Central memory CD8-positive, alpha-beta T cell (primary cell): ENCODE results near the gene KBTBD12.

Experiments used
- ATAC-seq: fragments of 150-1000 bp; cut with Tn5 transposase; replicated peaks from 2 replicates; pipeline ENCODE4 v1.10.0; 2022; ENCODE audit warnings: mild to moderate bottlenecking, moderate FRiP score, moderate number of reproducible peaks; ENCODE audit not compliant: poor library complexity, severe bottlenecking; ENCODE audit errors: extremely low read depth
- DNase-seq, 2 donors: peaks; one replicate each; pipeline ENCODE4 v3.0.0; 2021; ENCODE audit warnings: low spot score in 2 of 2
- H3K27ac Mint-ChIP-seq: one replicate; pipeline ENCODE4 v1.8.0; 2022; ENCODE audit warnings: low read depth, mild to moderate bottlenecking, moderate library complexity, mixed read lengths
- H3K27me3 Mint-ChIP-seq: one replicate; pipeline ENCODE4 v1.8.0; 2022; ENCODE audit warnings: mixed read lengths
- H3K36me3 Mint-ChIP-seq: one replicate; pipeline ENCODE4 v1.8.0; 2022; ENCODE audit warnings: mild to moderate bottlenecking, moderate library complexity, mixed read lengths; ENCODE audit not compliant: insufficient read depth
- H3K4me1 Mint-ChIP-seq: one replicate; pipeline ENCODE4 v1.8.0; 2022; ENCODE audit warnings: mixed read lengths
- H3K4me3 Mint-ChIP-seq: one replicate; pipeline ENCODE4 v1.8.0; 2022; ENCODE audit warnings: mild to moderate bottlenecking, moderate library complexity, mixed read lengths
- H3K9me3 Mint-ChIP-seq: one replicate; pipeline ENCODE4 v1.8.0; 2022; ENCODE audit warnings: mixed read lengths

The KBTBD12 gene

GRCh38 chr3:127999509-128000106 is 84.6 kb downstream of the KBTBD12 start:
- no peak for DNase-seq
- Mint-ChIP-seq H3K4me3 (no peak overlapping the region), H3K4me1 (no peaks in the 10 kb centered on the region), H3K27me3 (peaks cover 19% of the 10 kb centered on the region), H3K36me3 (no peaks in the 10 kb centered on the region), H3K9me3 (no peaks in the 10 kb centered on the region), H3K27ac (no peak overlapping the region)
- no peak for ATAC-seq

DNA sequence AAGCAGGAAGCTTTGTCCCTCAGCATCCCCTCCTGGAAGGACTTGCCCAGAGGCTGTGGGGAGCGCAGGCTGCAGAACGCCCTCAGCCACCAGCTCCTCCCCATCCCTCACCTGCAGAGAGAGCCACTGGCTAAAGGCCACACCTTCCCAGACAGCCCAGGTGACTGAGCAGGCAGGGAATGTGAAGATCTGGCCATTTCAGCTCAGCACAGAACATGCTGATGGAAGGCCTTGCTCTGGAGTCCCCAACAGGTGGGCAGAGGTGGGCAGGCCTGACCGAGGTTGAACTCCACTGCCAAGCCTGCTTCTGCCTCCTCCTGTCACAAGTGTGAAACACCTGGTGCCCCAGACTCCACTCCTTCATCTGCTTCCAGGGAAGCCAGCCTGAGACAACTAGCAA is 86.5 kb downstream of the KBTBD12 start:
- ATAC-seq: no peak
- no peak overlapping the region for H3K27ac Mint-ChIP-seq
- H3K4me3 Mint-ChIP-seq: no peak overlapping the region
- H3K27me3 Mint-ChIP-seq: peaks cover 32% of the 10 kb centered on the region
- H3K36me3 Mint-ChIP-seq: peaks cover 2% of the 10 kb centered on the region
- no peak for DNase-seq
- no peaks in the 10 kb centered on the region for H3K9me3 Mint-ChIP-seq
- H3K4me1 Mint-ChIP-seq: no peaks in the 10 kb centered on the region

DNA sequence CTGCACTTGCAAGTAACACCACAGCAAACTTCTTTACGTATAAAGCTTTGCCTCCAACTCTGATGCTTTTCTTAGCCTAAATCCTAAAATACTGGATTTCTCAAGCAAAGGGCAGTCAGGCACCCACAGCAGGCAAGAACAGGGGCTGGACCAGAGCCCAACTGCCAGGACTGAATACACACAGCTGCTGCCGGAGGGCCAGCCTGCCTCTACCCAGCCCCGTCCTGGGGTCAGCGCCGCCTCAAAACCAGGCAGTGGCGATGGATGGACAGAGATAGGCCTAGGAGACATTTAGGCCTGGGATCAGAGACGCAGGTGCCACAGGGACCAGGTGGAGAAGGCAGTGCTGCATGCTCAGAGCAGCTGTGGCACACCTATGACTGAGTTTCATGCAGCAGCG is 89.6 kb downstream of the KBTBD12 start:
- H3K4me3 Mint-ChIP-seq: no peak overlapping the region
- H3K27ac Mint-ChIP-seq: no peak overlapping the region
- DNase-seq (no peak), ATAC-seq (no peak)
- H3K36me3 Mint-ChIP-seq: peaks cover 2% of the 10 kb centered on the region
- no peaks in the 10 kb centered on the region for H3K9me3 Mint-ChIP-seq
- H3K4me1 Mint-ChIP-seq: no peaks in the 10 kb centered on the region
- H3K27me3 Mint-ChIP-seq: peaks cover 35% of the 10 kb centered on the region

- no peaks in the 10 kb centered on the region for H3K4me1 Mint-ChIP-seq
- H3K27ac Mint-ChIP-seq: no peak overlapping the region
- ATAC-seq: no peak
- no peak overlapping the region for H3K4me3 Mint-ChIP-seq
- H3K9me3 Mint-ChIP-seq: no peaks in the 10 kb centered on the region
- peaks cover 2% of the 10 kb centered on the region for H3K36me3 Mint-ChIP-seq
- peaks cover 40% of the 10 kb centered on the region for H3K27me3 Mint-ChIP-seq
- DNase-seq: no peak
These were observed 91.3 kb downstream of the KBTBD12 start for GRCh38 chr3:128006061-128007032.

DNA sequence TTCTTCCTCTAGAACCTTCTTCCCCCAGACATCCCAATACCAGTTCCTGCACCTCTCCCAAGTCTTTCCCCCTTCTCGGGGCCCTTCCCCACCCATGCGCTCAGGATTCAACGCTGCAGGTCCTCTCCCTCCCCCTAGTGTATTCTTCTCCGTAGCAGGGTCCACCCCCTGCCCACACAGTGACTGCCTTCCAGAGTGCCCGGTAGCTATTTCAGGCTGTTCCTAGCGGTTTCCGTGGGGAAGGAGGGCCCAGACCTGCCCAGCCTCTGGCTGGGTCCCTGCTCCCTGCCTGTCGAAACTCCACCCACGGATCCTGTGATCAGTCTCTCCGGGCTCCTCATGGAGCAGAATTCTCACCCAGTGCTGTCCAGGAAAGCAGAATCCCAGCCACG is 92.0 kb downstream of the KBTBD12 start:
- H3K27me3 Mint-ChIP-seq: peaks cover 45% of the 10 kb centered on the region

GRCh38 chr3:128009952-128010846 is 95.2 kb downstream of the KBTBD12 start:
- DNase-seq (no peak), ATAC-seq (no peak)
- H3K27me3 Mint-ChIP-seq: peaks cover 39% of the 10 kb centered on the region
- no peaks in the 10 kb centered on the region for H3K9me3 Mint-ChIP-seq
- no peak overlapping the region for H3K4me3 Mint-ChIP-seq
- H3K27ac Mint-ChIP-seq: no peak overlapping the region
- H3K36me3 Mint-ChIP-seq: no peaks in the 10 kb centered on the region
- no peaks in the 10 kb centered on the region for H3K4me1 Mint-ChIP-seq

More for the DNA sequence above, 92.0 kb downstream of the KBTBD12 start:
- no peak overlapping the region for H3K4me3 Mint-ChIP-seq
- no peaks in the 10 kb centered on the region for H3K9me3 Mint-ChIP-seq
- H3K36me3 Mint-ChIP-seq: peaks cover 2% of the 10 kb centered on the region
- no peaks in the 10 kb centered on the region for H3K4me1 Mint-ChIP-seq
- no peak for ATAC-seq
- H3K27ac Mint-ChIP-seq: no peak overlapping the region
- no peak for DNase-seq

- ATAC-seq: no peak
- no peak overlapping the region for H3K27ac Mint-ChIP-seq
- H3K27me3 Mint-ChIP-seq: peaks cover 32% of the 10 kb centered on the region
- no peaks in the 10 kb centered on the region for H3K9me3 Mint-ChIP-seq
- H3K4me3 Mint-ChIP-seq: no peak overlapping the region
- no peaks in the 10 kb centered on the region for H3K4me1 Mint-ChIP-seq
- H3K36me3 Mint-ChIP-seq: no peaks in the 10 kb centered on the region
- no peak for DNase-seq
These were observed 96.1 kb downstream of the KBTBD12 start for GRCh38 chr3:128011140-128011539.

GRCh38 chr3:128012050-128012449 is 97.0 kb downstream of the KBTBD12 start:
- H3K27me3 Mint-ChIP-seq: peaks cover 29% of the 10 kb centered on the region
- no peak overlapping the region for H3K27ac Mint-ChIP-seq
- no peaks in the 10 kb centered on the region for H3K36me3 Mint-ChIP-seq
- H3K9me3 Mint-ChIP-seq: no peaks in the 10 kb centered on the region
- ATAC-seq (no peak), DNase-seq (no peak)
- no peaks in the 10 kb centered on the region for H3K4me1 Mint-ChIP-seq
- no peak overlapping the region for H3K4me3 Mint-ChIP-seq

- Mint-ChIP-seq H3K4me3 (no peak overlapping the region), H3K4me1 (no peaks in the 10 kb centered on the region), H3K27ac (no peak overlapping the region), H3K36me3 (no peaks in the 10 kb centered on the region), H3K27me3 (peaks cover 16% of the 10 kb centered on the region), H3K9me3 (no peaks in the 10 kb centered on the region)
- no peak for ATAC-seq
- DNase-seq: no peak
These were observed 99.5 kb downstream of the KBTBD12 start for GRCh38 chr3:128014548-128014947.

- Mint-ChIP-seq H3K4me3 (no peak overlapping the region), H3K27me3 (peaks cover 3% of the 10 kb centered on the region), H3K4me1 (no peaks in the 10 kb centered on the region), H3K27ac (no peak overlapping the region), H3K36me3 (no peaks in the 10 kb centered on the region), H3K9me3 (no peaks in the 10 kb centered on the region)
- DNase-seq (no peak), ATAC-seq (no peak)
These were observed 101.5 kb downstream of the KBTBD12 start for GRCh38 chr3:128016502-128016901.

DNA sequence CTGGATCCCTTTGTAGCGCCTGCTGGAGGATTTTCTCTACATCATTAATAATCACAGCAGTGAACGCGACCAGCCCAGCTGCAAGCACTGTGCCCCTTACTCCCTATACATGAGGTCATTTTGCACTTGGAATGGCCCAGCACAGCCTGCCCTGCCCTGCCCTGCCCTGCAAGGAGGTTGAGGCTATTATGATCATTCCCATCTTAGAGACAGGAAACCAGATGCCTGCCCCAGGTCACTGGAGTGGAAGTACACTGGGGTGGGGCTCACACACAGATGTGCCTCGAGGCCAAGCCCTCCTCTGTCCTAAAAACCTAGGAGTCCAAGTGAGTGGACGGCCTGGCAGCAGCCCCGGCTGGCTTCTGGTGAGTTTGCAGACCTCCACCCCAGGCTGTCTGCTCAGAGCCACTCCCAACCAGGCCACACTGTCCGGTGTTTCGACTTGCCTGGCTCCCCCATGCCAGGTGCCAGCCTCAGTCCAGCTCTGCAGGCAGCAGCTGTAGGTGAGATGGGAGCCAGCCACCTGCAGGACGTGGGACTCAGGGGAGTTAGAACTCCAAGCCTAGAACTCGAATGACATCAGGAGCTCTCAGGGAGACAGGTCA is 106.8 kb downstream of the KBTBD12 start:
- Mint-ChIP-seq H3K4me1 (no peaks in the 10 kb centered on the region), H3K36me3 (no peaks in the 10 kb centered on the region), H3K27ac (no peak overlapping the region), H3K27me3 (peaks cover 42% of the 10 kb centered on the region), H3K4me3 (no peak overlapping the region), H3K9me3 (no peaks in the 10 kb centered on the region)
- ATAC-seq (no peak), DNase-seq (no peak)

- ATAC-seq (no peak), DNase-seq (no peak)
- H3K36me3 Mint-ChIP-seq: peaks cover 1% of the 10 kb centered on the region
- H3K27ac Mint-ChIP-seq: no peak overlapping the region
- peaks cover 14% of the 10 kb centered on the region for H3K27me3 Mint-ChIP-seq
- no peaks in the 10 kb centered on the region for H3K4me1 Mint-ChIP-seq
- no peaks in the 10 kb centered on the region for H3K9me3 Mint-ChIP-seq
- H3K4me3 Mint-ChIP-seq: no peak overlapping the region
These were observed 118.1 kb downstream of the KBTBD12 start for GRCh38 chr3:128033102-128033501.
